ENCODE results near the gene LRRC72. TPM values are rescaled to one million over a fixed set of nuclear protein-coding genes. Genes with fewer than 3 reads are reported as not detected.

LRRC72 gene
- total and polyA plus RNA-seq, 9 of the 15 experiments (the other 6 are each of a cell fraction or from before 2014, with no cell fraction given): 0.10 TPM; not detected in 8

DNA sequence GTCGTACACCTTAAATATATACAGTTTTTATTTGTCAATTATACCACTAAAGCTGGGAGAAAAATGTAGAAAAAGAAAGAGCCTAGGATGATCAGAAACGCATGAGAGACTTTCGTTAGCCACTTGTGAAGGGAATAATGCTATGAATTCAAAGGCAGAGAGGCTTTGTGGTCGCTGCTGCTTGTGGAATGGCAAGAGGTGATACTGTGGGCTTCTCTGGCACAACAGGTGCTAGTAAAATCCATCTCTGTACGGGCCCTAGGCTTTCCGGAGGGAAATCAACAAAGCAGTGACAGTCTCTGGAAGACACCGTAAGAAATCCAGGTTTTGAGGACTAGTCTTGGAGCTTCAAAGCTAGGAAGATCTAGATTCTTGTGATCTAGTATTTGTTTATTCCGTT lies 52.6 kb downstream of the LRRC72 start:
- no peaks in the 10 kb centered on the region for H3K36me3 ChIP-seq (ENCODE audit: control insufficient read depth, insufficient read depth, low read length)
- H3K4me1 ChIP-seq (replicated peaks in 1 of 2; ENCODE audit: control insufficient read depth in 2 of 2, insufficient read depth in 2 of 2, low read length in 2 of 2): peaks cover 5 to 6% of the 10 kb centered on the region in 2 experiments; a peak in 3 of 5 replicates
- DNase-seq (ENCODE audit: extremely low read depth in 1 of 4, low spot score in 3 of 4): no peak
- no peak for FAIRE-seq
- POLR2A ChIA-PET: interaction anchor here (0.6 kb wide), 1 partner anchor 151 kb away, joined by 3 read pairs; no protein-coding TSS in a partner anchor
- no peaks in the 10 kb centered on the region for H3K79me2 ChIP-seq (ENCODE audit: control insufficient read depth, insufficient read depth, low read length)
- CTCF ChIA-PET (ENCODE audit: low intra/inter-chr PET ratio): no interaction called here
- TF ChIP-seq, protein P1, sequence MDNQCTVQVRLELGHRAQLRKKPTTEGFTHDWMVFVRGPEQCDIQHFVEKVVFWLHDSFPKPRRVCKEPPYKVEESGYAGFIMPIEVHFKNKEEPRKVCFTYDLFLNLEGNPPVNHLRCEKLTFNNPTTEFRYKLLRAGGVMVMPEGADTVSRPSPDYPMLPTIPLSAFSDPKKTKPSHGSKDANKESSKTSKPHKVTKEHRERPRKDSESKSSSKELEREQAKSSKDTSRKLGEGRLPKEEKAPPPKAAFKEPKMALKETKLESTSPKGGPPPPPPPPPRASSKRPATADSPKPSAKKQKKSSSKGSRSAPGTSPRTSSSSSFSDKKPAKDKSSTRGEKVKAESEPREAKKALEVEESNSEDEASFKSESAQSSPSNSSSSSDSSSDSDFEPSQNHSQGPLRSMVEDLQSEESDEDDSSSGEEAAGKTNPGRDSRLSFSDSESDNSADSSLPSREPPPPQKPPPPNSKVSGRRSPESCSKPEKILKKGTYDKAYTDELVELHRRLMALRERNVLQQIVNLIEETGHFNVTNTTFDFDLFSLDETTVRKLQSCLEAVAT (IDR thresholded peaks at IDR 0.05): no peak
- TF ChIP-seq, protein P2, sequence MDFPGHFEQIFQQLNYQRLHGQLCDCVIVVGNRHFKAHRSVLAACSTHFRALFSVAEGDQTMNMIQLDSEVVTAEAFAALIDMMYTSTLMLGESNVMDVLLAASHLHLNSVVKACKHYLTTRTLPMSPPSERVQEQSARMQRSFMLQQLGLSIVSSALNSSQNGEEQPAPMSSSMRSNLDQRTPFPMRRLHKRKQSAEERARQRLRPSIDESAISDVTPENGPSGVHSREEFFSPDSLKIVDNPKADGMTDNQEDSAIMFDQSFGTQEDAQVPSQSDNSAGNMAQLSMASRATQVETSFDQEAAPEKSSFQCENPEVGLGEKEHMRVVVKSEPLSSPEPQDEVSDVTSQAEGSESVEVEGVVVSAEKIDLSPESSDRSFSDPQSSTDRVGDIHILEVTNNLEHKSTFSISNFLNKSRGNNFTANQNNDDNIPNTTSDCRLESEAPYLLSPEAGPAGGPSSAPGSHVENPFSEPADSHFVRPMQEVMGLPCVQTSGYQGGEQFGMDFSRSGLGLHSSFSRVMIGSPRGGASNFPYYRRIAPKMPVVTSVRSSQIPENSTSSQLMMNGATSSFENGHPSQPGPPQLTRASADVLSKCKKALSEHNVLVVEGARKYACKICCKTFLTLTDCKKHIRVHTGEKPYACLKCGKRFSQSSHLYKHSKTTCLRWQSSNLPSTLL (IDR thresholded peaks at IDR 0.05): no peak
- TF ChIP-seq KAT2B (IDR thresholded peaks at IDR 0.05; ENCODE audit: low read depth, low read length) (no peak), TOE1 (IDR thresholded peaks at IDR 0.05; ENCODE audit: borderline replicate concordance) (no peak), TOE1 (CRISPR knock-in tag; IDR thresholded peaks at IDR 0.05; ENCODE audit: borderline replicate concordance, low read depth) (no peak), SNIP1 (IDR thresholded peaks at IDR 0.05; ENCODE audit: low read depth) (no peak), RAD51 (IDR thresholded peaks at IDR 0.05; ENCODE audit: borderline replicate concordance, low read depth) (no peak), MAFF (IDR thresholded peaks at IDR 0.05; ENCODE audit: low read length) (no peak)
- TF ChIP-seq, protein P3, sequence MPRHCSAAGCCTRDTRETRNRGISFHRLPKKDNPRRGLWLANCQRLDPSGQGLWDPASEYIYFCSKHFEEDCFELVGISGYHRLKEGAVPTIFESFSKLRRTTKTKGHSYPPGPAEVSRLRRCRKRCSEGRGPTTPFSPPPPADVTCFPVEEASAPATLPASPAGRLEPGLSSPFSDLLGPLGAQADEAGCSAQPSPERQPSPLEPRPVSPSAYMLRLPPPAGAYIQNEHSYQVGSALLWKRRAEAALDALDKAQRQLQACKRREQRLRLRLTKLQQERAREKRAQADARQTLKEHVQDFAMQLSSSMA (CRISPR knock-in tag; IDR thresholded peaks at IDR 0.05): no peak
- ATAC-seq: no peak; the same call in 2 of the 3 replicates
- H3K4me3 ChIP-seq: no peak overlapping the region
- WGBS (ENCODE audit: insufficient coverage, low coverage, missing lambda C conversion rate): 54% methylated on average over 8 of the region's 8 CpGs
- peak overlapping the region; percentile 53; the same call in 1 of the 2 replicates for H2AFZ ChIP-seq (ENCODE audit: low read depth, low read length)
- no peaks in the 10 kb centered on the region for H3K9me1 ChIP-seq (ENCODE audit: control insufficient read depth, insufficient read depth, low read length)
- H4K20me1 ChIP-seq (replicated peaks; ENCODE audit: control insufficient read depth, insufficient read depth, low read length): no peaks in the 10 kb centered on the region
- intact Hi-C loops (cut with micrococcal nuclease): no loop called here
- in situ Hi-C loops (cut with MboI): no loop called here
- H3K27ac ChIP-seq (ENCODE audit: extremely low read depth, low read depth, low read length): no peak overlapping the region
- H3K9ac ChIP-seq (ENCODE audit: insufficient read depth in 1 of 2, low read depth in 2 of 2, low read length in 2 of 2): no peak overlapping the region
- no TSS peak for BruUV-seq (replicated peaks)
- H3K4me2 ChIP-seq (ENCODE audit: insufficient read depth, low read length): no peak overlapping the region
- H3K27me3 ChIP-seq (ENCODE audit: control insufficient read depth in 2 of 2, insufficient read depth in 2 of 2, low read length in 2 of 2): no peaks in the 10 kb centered on the region
- no peaks in the 10 kb centered on the region for H3K9me3 ChIP-seq (replicated peaks; ENCODE audit: control insufficient read depth, insufficient read depth, low read depth, low read length)
